ENCODE measurements around the gene MRPS15.
"Not testable (repeated sequence)": the region's sequence is repeated elsewhere in the genome, so short reads cannot be mapped to it uniquely, and the experiment has no call there.

Gene MRPS15

DNA sequence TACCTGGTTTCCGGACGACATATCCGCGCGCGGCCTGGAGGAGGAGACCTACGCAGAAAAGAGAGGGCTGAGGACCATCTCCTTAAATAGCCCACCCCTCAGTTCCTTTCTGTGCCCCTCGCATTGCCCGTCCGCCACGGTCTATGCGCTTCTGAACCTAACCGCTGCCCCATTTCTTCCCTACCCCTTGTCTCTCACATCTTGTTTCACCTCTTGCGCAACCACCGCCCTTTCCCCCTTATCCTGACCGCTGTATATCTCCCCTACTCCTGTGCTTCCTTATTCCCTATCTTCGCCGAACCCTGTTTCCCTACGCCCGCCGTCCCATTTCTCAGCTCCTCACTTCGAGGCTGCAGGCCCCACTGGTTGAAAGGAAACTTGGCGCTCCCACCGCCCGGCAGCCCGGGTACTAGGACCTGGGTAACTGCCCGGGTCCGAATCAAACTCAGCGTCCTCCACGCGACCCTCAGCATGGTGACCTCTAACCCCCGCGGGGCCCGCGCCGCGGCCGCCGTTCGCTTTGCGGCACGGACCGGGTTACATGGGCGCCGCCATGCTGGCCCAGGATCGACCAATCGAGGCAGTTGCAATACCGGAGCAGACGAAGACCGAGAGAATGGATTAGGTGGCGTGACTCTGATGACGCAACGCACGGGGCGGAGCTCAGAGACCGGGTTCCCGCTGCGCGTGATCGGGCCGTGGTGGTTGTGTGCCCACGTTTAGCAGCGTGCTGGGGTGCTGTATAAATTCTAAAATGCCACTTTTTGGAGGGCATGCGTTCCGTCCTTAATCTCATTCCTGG is at the start of gene MRPS15:
MRPS15 (minus strand) TSS at position 582 of the 802 bp plus-strand sequence; CDS start at position 473, 109 bp downstream.
- DNase-seq = peak; percentile 92 to 95 (median 93)

DNA sequence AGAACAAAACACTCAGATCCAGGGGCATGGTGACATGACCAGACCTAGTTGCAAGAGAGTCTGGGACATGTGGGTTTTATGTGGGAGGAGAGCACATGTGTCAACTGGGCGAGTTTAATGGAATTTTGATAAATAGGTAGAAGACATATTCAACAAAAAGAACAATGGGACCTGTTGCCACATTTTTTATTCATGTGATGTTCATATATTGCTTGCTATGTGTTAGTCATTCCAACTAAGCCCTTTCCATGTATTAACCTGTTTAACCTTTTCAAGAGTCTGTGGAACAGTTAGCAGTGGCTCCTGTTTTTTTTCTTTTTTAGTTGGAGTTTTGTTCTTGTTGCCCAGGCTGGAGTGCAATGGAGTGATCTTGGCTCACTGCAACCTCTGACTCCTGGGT is 48.7 kb upstream of the MRPS15 start:
- DNase-seq = no peak

DNA sequence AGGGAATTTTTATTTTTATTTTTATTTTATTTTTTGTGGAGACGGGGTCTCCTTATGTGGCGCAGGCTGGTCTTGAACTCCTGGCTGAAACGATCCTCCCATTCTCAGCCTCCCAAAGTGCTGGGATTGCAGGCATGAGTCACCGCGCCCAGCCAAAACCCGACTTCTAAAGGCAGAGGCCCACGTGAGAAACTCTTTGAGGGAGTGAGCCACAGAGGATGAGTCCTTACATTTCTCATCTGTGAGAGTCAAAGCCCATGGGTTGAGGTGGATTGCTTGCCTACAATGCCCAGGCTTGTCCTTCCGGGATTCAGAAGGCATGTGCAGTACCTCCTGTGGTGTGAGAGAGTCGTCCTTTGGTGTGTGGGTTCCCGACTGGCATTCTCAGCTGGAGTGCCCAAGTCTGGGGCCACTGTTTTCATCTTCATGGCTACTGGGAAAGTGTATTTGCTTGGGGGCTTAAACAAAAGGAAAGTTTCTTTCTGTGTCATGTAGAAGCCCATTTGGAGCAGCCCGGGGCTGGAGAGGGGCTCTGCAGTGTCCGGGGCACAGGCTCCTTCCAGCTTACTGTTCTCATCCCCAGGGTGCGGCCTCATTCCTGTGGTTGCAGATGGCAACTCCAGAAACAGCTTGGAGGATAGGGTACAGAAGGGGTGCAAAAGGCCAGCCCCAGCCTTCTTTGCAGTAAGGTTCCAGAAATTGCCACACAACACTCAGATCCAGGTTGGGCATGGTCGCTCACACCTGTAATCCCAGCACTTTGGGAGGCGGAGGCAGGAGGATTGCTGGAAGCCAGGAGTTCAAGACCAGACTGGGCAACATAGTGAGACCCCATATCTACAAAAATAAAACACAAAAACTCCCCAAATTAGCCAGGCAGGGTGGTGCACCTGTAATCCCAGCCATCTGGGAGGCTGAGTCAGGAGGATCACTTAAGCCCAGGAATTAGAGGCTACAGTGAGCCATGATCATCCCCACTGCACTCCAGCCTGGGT is 47.9 kb upstream of the MRPS15 start:
- no peak for DNase-seq

DNA sequence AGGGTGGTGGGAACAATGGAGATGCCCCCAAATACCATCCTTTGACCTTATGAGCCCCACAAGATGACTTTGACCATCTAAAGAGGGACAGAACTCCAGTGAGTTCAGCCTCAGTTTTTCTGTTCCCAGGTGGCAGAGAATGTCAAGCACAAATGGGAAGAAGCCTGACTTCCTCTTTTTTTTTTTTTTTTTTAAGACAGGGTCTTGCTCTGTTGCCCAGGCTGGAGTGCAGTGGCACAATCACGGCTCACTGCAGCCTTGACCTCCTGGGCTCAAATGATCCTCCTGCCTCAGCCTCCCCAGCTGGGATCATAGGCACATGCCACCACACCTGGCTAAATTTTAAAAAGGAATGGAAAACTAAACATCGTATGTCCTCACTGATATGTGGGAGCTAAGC is 47.0 kb upstream of the MRPS15 start:
- DNase-seq = not testable (repeated sequence)

DNA sequence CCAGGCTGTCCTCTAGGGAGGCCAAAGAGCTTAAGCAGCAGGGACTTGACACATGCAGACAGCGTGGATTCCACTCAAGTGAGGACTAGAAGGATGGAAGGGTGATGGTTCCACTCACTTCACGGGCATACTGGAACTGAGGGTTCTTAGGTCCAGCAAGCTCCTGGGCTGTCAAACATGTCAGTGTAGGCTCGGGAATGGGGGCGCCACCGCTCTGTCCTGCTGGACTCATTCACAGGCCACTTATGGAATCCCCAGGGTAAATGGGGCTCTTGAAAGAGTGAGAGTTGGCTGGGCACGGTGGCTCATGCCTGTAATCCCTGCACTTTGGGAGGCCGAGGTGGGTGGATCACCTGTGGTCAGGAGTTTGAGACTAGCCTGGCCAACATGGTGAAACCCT is 46.2 kb upstream of the MRPS15 start:
- no peak for DNase-seq

DNA sequence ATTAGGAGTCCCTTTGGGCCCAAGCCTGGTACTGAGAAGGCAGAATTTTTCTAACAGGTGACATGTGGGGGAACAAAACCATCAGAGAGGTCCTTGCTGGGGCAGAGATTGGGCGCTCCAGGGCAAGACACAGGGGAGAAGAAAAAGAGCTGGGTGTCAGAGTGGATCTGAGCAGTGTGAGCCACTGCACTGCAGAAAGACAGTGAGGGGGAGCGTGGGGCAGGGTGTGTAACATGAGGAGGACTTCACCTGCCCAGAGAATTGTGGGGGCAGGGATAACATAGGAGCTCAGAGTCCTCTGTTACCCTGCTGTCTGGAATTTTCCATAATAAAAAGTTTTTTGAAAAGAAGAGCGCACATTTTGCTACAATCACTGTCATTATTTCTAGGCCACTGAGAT is 44.1 kb upstream of the MRPS15 start:
- DNase-seq = no peak

DNA sequence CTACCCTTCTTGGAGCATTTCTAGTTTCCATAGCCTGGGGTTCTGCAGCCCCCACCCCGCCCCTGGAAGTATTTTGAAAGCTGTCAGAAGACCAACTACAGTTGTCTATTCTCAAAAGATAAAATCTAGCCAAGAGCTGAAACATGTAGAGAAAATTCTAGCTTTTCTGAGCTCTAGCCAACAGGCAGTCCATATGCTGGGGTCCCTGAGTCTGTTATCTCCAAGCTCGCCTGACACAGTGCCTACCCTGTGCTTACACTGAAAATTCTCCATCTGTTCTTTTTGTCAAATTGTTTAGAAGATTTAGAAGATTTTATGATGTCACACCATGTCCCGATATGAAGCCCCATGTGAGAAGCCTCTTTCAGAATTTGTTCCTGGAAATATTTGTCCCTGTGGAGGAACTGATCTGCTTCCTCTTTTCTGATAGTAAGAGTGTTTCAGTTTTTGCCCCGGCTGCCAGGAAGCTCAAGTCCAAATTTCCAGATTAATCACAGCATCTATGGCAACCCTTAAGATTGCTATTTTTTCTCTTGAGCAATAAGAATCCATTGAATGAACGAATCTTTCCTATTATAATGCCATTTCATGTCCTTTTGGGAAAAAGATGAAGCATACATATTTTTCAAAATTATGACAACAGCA is 42.2 kb upstream of the MRPS15 start:
- DNase-seq = no peak

DNA sequence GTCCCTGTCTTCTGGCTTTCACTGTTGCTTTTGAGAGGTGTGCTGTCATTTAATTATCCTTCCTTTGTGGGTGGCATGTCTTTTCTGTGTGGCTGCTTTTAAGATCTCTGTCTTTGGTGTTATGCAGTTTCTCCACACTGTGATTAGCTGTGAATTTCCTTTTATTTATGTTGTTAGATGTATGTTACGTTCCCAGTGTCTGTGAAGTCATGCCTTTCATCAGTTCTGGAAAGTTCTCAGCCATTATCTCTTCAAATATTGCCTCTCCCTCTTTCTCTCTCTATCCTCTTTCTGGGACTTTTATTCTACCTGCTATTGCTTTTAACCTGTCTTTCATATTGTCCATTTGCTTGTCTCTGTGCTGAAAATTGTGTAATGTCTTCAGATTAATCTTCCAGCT is 39.5 kb upstream of the MRPS15 start:
- DNase-seq = no peak

DNA sequence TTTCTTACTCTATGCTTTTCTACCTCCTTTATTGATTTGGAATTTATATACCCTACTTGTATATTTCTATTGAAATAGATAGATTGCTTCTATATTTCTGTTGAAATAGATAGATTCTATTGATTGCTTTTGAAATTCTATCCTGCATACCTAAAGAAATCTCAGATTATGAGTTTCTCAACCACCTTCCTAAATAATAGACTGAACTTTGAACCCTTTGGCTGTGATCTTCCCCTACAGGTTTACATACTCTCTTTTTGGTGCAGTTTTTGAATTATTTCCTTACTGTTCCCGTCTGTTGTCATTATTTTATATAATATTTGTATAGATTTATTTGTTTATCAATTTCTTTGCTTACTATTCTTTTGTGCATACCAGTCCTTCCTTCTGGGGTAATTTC is 39.0 kb upstream of the MRPS15 start:
- no peak for DNase-seq

DNA sequence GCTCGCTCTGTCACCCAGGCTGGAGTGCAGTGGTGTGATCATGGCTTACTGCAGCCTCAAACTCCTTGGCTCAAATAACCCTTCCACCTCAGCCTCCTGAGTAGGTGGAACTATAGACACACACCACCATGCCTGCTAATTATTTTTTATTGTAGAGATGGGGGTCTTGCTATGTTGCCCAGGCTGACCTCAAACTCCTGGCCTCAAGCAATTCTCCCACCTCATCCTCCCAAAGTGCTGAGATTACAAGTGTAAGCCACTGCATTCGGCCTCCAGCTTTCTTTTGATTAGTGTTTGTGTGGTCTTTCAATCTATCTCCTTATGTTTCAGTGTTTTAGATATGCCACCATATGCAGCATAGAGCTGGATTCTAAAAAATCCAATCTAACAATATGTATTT is 38.4 kb upstream of the MRPS15 start:
- DNase-seq = no peak

DNA sequence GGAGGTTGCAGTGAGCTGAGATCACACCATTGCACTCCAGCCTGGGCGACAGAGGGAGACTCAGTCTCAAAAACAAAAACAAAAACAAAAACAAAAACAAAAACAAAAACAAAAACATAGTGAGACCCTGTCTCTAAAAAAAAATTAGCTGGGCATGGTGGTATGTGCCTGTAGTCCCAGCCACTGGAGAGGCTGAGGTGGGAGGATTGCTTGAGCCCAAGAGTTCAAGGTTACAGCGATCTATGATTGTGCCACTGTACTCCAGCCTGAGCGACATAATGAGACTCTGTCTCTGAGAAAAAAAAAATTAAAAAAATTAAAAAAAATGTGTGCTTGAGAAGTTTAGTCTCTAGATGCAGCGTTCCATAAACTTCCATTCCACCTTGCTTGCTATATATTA is 37.7 kb upstream of the MRPS15 start:
- DNase-seq = not testable (repeated sequence)

DNA sequence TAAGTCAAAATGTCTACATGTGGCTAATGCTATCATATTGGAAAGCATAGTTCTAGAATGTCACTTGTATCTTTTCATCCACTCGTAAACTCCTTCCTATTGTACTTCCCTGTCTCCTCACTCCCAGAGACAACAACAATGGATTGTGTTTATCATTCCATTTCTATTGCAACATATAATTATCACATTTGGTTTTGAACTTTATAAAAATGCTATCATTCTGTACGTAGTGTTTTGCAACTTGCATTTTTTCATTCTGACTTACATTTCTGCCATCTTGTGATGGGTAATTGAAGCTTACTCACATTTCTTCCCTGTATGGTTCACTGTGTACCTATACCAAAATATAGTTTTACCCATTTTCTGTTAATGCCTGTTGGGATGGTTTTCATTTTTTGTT is 33.0 kb upstream of the MRPS15 start:
- DNase-seq = no peak

DNA sequence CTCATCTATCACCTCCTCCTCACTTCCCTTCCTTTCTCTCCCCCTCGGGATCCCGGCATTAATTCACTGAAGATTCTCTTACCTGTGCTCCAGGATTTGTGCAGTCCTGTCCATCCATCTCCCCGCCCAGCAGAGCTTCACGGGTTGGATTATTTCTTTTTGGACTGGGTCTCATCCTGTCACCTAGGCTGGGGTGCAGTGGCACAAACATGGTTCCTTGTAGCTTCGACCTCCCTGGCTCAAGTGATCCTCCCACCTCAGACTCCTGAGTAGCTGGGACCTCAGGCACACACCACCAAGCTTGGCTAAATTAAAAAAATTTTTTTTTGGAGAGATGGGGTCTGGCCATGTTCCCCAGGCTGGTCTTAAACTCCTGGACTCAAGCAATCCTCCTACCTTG is 30.8 kb upstream of the MRPS15 start:
- no peak for DNase-seq

DNA sequence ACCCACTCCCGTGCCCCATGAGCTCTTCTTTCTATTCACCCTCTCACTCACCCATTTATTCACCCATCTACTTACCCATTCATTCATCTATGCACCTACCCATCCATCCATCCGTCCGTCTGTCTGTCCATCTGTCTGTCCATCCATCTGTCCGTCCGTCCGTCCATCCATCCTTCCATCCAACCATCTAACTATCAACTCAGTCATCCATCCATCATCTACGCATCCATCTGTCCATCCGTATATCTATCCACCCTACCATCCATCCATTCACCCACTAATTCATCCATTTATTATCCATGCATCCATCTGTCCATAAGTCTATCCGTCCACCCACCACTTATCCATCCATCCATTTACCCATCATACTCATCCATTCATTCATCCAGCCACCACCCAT is 29.3 kb upstream of the MRPS15 start:
- no peak for DNase-seq

DNA sequence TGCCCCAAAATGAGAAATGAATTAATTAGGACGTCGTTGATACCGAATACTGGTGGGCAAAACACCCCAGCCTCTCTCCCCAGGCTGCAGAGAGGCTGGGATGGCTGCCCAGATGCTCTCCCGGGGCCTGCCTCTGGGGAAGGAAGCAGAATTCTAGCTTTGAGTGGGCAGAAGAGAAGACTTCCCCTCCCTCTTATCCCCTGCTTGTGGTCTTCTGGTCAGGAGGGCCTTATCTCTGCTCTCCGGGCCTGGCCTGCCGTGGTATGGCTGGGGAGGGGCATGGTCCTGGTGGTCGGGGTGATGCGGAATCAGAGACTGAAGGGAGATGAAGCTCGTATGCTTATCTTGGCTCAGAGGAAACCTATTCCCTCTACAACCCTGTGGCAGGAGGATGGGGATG is 28.3 kb upstream of the MRPS15 start:
- no peak for DNase-seq

DNA sequence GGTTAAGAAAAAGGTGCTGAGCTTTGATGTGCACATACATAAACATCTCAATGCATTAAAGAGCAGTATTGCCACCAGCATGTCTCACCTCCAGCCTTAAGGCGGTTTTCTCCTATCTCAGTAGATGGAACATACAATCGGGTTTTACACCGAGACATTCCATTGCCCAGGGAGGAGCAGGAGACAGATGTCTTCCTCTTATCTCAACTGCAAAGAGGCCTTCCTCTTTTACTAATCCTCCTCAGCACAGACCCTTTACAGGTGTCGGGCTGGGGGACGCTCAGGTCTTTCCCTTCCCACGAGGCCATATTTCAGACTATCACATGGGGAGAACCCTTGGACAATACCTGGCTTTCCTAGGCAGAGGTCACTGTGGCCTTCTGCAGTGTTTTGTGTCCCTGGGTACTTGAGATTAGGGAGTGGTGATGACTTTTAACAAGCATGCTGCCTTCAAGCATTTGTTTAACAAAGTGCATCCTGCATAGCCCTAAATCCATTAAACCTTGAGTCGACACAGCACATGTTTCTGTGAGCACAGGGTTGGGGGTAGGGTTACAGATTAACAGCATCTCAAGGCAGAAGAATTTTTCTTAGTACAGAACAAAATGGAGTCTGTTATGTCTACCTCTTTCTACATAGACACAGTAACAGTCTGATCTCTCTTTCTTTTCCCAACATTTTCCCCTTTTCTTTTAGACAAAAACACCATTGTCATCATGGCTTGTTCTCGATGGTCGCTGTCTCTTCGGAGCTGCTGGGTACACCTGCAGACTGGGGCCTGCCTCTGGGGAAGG is 25.3 kb upstream of the MRPS15 start:
- not testable (repeated sequence) for DNase-seq

DNA sequence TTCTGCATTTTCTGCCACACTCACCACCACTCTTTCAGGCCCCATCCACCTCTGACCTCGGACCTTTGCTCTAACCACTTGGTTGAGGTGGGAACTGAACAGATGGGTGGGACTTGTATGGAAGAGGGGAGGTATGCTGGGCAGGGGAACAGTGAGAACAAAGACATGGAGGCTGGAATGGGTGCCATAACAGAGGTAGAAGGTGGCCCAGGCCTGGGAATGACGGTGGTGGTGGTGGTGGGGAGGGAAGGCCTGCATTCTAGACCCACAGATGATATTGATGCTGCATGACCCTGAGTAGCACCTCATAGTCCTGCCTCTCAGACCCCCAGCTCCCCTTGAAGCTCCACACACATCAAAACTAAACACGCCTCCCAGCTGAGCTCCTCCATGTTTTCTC is 23.7 kb upstream of the MRPS15 start:
- no peak for DNase-seq

DNA sequence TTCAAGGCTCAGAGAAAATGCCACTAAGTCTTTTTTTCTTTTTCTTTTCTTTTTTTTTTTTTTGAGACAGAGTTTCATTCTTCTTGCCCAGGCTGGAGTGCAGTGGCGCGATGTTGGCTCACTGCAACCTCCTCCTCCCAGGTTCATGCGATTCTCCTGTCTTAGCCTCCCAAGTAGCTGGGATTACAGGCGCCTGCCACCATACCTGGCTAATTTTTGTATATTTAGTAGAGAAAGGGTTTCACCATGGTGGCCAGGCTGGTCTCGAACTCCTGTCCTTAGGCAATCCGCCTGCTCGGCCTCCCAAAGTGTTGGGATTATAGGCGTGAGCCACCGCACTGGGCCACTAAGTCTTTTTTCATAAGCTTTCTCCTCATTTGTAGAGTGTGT is 23.1 kb upstream of the MRPS15 start:
- not testable (repeated sequence) for DNase-seq

DNA sequence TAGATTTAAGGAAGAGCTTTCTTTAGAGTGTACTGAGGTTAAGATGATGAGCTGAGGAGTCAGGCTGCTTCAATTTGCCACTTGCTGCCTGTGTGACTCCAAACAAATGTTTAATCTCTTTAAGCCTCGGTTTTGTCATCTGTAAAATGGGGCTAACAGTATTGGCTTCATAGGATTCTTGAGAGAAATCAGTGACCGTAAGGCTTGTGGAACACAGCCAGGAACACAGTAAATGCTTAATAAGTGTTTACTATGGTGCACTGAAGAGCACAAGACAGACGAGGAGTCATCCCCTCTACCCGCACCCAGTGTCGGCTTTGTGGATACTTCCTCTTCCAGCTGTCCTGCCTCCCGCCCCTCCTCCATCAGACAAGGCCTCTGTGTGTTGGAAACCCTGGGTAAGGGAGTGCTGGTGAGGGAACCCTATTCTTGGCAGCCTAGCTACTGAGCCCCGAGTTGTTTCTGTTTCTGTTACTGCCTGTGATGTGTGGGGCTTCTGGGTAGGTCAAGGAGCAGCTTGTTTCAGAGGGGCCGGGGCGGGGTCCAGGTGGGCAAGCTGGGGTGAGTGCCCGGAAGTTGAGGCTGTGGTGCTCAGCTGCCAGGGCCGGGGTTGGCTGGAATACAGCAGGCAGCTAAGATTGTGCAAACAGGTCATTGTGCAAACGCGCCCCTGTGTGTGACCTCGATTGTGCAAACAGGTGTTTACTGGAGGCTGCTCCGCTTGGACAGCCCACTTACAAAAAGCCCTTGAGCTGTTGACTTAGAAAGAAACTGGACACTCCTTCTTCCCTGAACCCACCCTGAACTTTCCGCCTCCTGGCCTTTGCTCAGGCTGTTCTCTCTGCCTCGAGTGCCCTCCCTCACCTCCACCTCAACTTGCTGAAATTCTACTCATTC is 22.5 kb upstream of the MRPS15 start:
- peak in 2 of 3 experiments; percentile 32 to 69 for DNase-seq

DNA sequence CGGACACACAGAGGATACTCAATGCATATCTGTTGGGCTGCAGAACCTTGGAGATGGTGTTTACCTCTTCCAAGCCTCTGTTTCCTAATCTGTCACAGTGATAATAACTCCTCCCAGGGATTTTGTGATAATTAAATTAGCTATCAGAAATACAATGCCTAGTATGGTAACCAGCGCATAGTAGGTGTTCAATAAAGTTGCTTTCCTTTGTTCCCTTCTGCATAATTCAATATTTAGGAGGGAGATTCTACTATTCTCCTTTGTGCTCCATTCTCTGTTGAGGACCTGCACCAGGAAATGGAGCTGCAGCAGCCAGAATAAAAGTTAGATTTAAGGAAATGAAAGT is 21.9 kb upstream of the MRPS15 start:
- DNase-seq = no peak

DNA sequence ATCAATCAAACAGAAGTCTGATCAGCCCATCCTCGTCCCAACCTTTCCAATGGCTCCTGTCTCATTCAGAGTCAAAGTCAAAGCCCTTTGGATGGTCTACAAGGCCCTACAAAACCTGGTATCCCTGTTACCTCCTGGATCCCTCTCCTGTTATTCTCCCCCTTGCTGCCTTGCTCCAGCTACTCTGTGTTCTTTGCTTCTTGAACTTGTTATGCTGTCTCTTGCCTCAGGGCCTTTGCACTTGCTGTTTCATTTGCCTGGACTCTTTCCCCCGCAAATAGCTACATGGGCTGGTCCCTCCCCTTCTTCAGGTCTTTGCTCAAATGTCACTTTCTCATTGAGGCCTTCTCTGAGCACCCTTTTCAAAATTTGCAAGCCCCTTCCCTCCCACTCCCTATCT is 19.9 kb upstream of the MRPS15 start:
- no peak for DNase-seq
